T-cell (primary cell): ENCODE results near the gene CYSLTR2. TPM values are rescaled to one million over a fixed set of nuclear protein-coding genes. Genes with fewer than 3 reads are reported as not detected.

Experiments
- ATAC-seq, 4 experiments: fragments of 200-7000 bp in 3 of 4; fragments of 150-1000 bp in 1 of 4; cut with Tn5 transposase; replicated peaks in 1 of 4; 1 replicate in 3 of 4; 2 replicates in 1 of 4; pipeline ENCODE4 v1.10.0; 2021; ENCODE audit warnings: moderate library complexity in 3 of 4, mild to moderate bottlenecking in 2 of 4, moderate number of reproducible peaks in 1 of 4
- CTCF ChIA-PET, 2 donors: fragments of 300-600 bp; sonication (Branson Sonifier 250); formaldehyde crosslinking; loops; one replicate each; lab custom pipeline; 2022; ENCODE audit warnings: antibody characterized with exemption in 2 of 2; lab: Charles Lee
- POLR2A ChIA-PET, 2 donors: fragments of 300-600 bp; sonication (Branson Sonifier 250); formaldehyde crosslinking; loops; one replicate each; lab custom pipeline; 2022; ENCODE audit warnings: antibody characterized with exemption in 2 of 2; lab: Charles Lee
- DNase-seq, 35 experiments: peaks; one replicate each; pipeline versions ENCODE4 v3.0.0 to v3.0.0-alpha.2; 2013 to 2023
- H3K27ac ChIP-seq: one replicate; pipeline ENCODE4 v1.5.1; 2013; ENCODE audit warnings: low read length
- H3K27me3 ChIP-seq, 2 experiments: replicated peaks in 1 of 2; 1 replicate in 1 of 2; 2 replicates in 1 of 2; pipeline versions ENCODE4 v1.6.1 to v1.7.0; 2013; ENCODE audit warnings: low read length in 1 of 2, mixed read lengths in 1 of 2; ENCODE audit not compliant: control insufficient read depth in 2 of 2, insufficient read depth in 2 of 2; ENCODE audit errors: extremely low read depth in 1 of 2
- H3K36me3 ChIP-seq, 2 donors: 1 replicate in 1 of 2; 2 replicates in 1 of 2; pipeline versions ENCODE4 v1.6.1 to v1.7.0; 2013; ENCODE audit warnings: low read length in 1 of 2; ENCODE audit not compliant: control insufficient read depth in 2 of 2, insufficient read depth in 1 of 2; ENCODE audit errors: extremely low read depth in 1 of 2
- H3K4me1 ChIP-seq, 2 experiments: 1 replicate in 1 of 2; 2 replicates in 1 of 2; pipeline versions ENCODE4 v1.6.1 to v1.7.0; 2013; ENCODE audit warnings: low read length in 2 of 2, mixed read lengths in 1 of 2; ENCODE audit not compliant: insufficient read depth in 2 of 2, control insufficient read depth in 1 of 2; ENCODE audit errors: extremely low read depth in 1 of 2
- H3K4me3 ChIP-seq, 2 donors: 1 replicate in 1 of 2; 2 replicates in 1 of 2; pipeline versions ENCODE4 v1.5.1 to v1.7.0; 2013; ENCODE audit warnings: mild to moderate bottlenecking in 2 of 2, low read length in 1 of 2, moderate library complexity in 1 of 2; ENCODE audit not compliant: control insufficient read depth in 1 of 2; ENCODE audit errors: extremely low read depth in 1 of 2
- H3K9me3 ChIP-seq: 2 replicates; pipeline ENCODE4 v1.7.0; 2013
- H3K27ac Mint-ChIP-seq, 2 donors: one replicate each; pipeline ENCODE4 v1.8.0; 2020 to 2021; ENCODE audit warnings: mild to moderate bottlenecking in 2 of 2, mixed read lengths in 2 of 2
- H3K27me3 Mint-ChIP-seq, 2 donors: one replicate each; pipeline ENCODE4 v1.8.0; 2021 to 2022; ENCODE audit warnings: mixed read lengths in 2 of 2
- H3K36me3 Mint-ChIP-seq: one replicate; pipeline ENCODE4 v1.8.0; 2021; ENCODE audit warnings: mixed read lengths
- H3K4me1 Mint-ChIP-seq, 3 donors: one replicate each; pipeline ENCODE4 v1.8.0; 2020 to 2022; ENCODE audit warnings: mixed read lengths in 3 of 3, mild to moderate bottlenecking in 1 of 3
- H3K4me3 Mint-ChIP-seq, 3 donors: one replicate each; pipeline ENCODE4 v1.8.0; 2020 to 2022; ENCODE audit warnings: mild to moderate bottlenecking in 3 of 3, mixed read lengths in 3 of 3, moderate library complexity in 3 of 3
- H3K9me3 Mint-ChIP-seq, 3 donors: one replicate each; pipeline ENCODE4 v1.8.0; 2020 to 2022; ENCODE audit warnings: mixed read lengths in 3 of 3
- WGBS: methylation state at CpG from one replicate; pipeline ENCODE4 v1.1.5; 2013; ENCODE audit warnings: missing lambda C conversion rate; ENCODE audit not compliant: insufficient coverage; 5-methylcytosine and 5-hydroxymethylcytosine counted together
- total RNA-seq, 35 experiments: library from RNA in 6 of 35; stranded (reverse) in 6 of 35; fragments of 120-200 nt in 1 of 35; gene quantifications; one replicate each; pipeline versions ENCODE4 v1.2.1 to v1.2.4 and lab custom pipeline; 2013 to 2026

The CYSLTR2 gene
- total RNA-seq (1 to 10 TPM; 1.7 to 6.2 (median 2.9) TPM), total RNA-seq (lab: John Stamatoyannopoulos, UW) (2.0 to 19.6 (median 8.0) reads per million in 29 experiments)
- total RNA-seq (2013), result 6.0 TPM

- Mint-ChIP-seq H3K9me3 (no peaks in the 10 kb centered on the region), H3K27me3 (no peaks in the 10 kb centered on the region), H3K4me1 (peaks cover 47 to 60% (median 57%) of the 10 kb centered on the region in 3 donors), H3K27ac (peak within 1 kb of the TSS; percentile 94 to 97), H3K4me3 (peak within 1 kb of the TSS; percentile 74 to 85 (median 83)), H3K36me3 (no peaks in the 10 kb centered on the region)
- no CpG with 5 or more reads among the region's 1 CpG for WGBS
- DNase-seq, result peak in 25 of 35 experiments; percentile 4 to 87 (median 22)
- H3K27ac ChIP-seq, result peak within 1 kb of the TSS; percentile 94
- no peaks in the 10 kb centered on the region for H3K27me3 ChIP-seq
- H3K36me3 ChIP-seq, result no peaks in the 10 kb centered on the region
- ChIA-PET CTCF (interaction anchor here (0.5 to 0.7 kb wide), 3 partner anchors 52 to 226 kb away, joined by 3 to 4 read pairs (median 4); no protein-coding TSS in a partner anchor), POLR2A (interaction anchor here (0.6 to 1.1 kb wide), 4 partner anchors 16 to 330 kb away, joined by 3 to 9 read pairs (median 3); no protein-coding TSS in a partner anchor)
- peak; percentile 91 to 94 (median 92) for ATAC-seq
- peaks cover 13 to 23% of the 10 kb centered on the region in 2 experiments for H3K4me1 ChIP-seq
- H3K9me3 ChIP-seq, result no peaks in the 10 kb centered on the region
- peak within 1 kb of the TSS; percentile 46 to 51 for H3K4me3 ChIP-seq
These were observed at the start of gene CYSLTR2 for GRCh38 chr13:48653472-48653939. TSS of gene CYSLTR2 (plus strand) at chr13:48653929. CDS start at chr13:48706818, 52,889 bp downstream.

- no peaks in the 10 kb centered on the region for H3K4me1 Mint-ChIP-seq
- H3K9me3 Mint-ChIP-seq, result peaks cover 6 to 16% (median 10%) of the 10 kb centered on the region in 3 donors
- Histone ChIP-seq H3K27me3 (peaks cover 0 to 3% of the 10 kb centered on the region in 2 experiments), H3K4me1 (no peaks in the 10 kb centered on the region), H3K4me3 (no peak overlapping the region), H3K36me3 (no peaks in the 10 kb centered on the region), H3K27ac (no peak overlapping the region), H3K9me3 (no peaks in the 10 kb centered on the region)
- CTCF ChIA-PET, result no interaction called here
- DNase-seq (no peak), ATAC-seq (no peak)
- peaks cover 3% of the 10 kb centered on the region for H3K36me3 Mint-ChIP-seq
- WGBS, result no CpG with 5 or more reads among the region's 2 CpGs
- POLR2A ChIA-PET, result no interaction called here
- H3K27me3 Mint-ChIP-seq, result peaks cover 3 to 8% of the 10 kb centered on the region in 2 donors
- no peak overlapping the region for H3K27ac Mint-ChIP-seq
- no peak overlapping the region for H3K4me3 Mint-ChIP-seq
These were observed 38.7 kb upstream of the CYSLTR2 start for GRCh38 chr13:48615049-48615448.

GRCh38 chr13:48618937-48619336 lies 34.8 kb upstream of the CYSLTR2 start:
- Mint-ChIP-seq H3K36me3 (no peaks in the 10 kb centered on the region), H3K27ac (no peak overlapping the region), H3K9me3 (peaks cover 13 to 28% (median 21%) of the 10 kb centered on the region in 3 donors), H3K27me3 (peaks cover 3 to 8% of the 10 kb centered on the region in 2 donors), H3K4me3 (no peak overlapping the region), H3K4me1 (no peaks in the 10 kb centered on the region)
- Histone ChIP-seq H3K4me3 (no peak overlapping the region), H3K9me3 (no peaks in the 10 kb centered on the region), H3K36me3 (no peaks in the 10 kb centered on the region), H3K4me1 (no peaks in the 10 kb centered on the region), H3K27ac (no peak overlapping the region), H3K27me3 (no peaks in the 10 kb centered on the region)
- ATAC-seq (no peak), DNase-seq (no peak)
- POLR2A ChIA-PET, result interaction anchor here in 1 of 2 donors (0.6 kb wide), 1 partner anchor 402 kb away, joined by 7 read pairs; no protein-coding TSS in a partner anchor
- 94% methylated on average over 2 of the region's 3 CpGs for WGBS
- CTCF ChIA-PET, result no interaction called here

- Histone ChIP-seq H3K27me3 (no peaks in the 10 kb centered on the region), H3K4me3 (no peak overlapping the region), H3K4me1 (no peaks in the 10 kb centered on the region), H3K9me3 (no peaks in the 10 kb centered on the region), H3K36me3 (no peaks in the 10 kb centered on the region), H3K27ac (no peak overlapping the region)
- CTCF ChIA-PET, result no interaction called here
- ATAC-seq, result no peak
- POLR2A ChIA-PET, result no interaction called here
- no peak overlapping the region for H3K4me3 Mint-ChIP-seq
- no peaks in the 10 kb centered on the region for H3K36me3 Mint-ChIP-seq
- H3K9me3 Mint-ChIP-seq, result peaks cover 13 to 25% (median 21%) of the 10 kb centered on the region in 3 donors
- no peak for DNase-seq
- H3K27ac Mint-ChIP-seq, result no peak overlapping the region
- no peaks in the 10 kb centered on the region for H3K4me1 Mint-ChIP-seq
- H3K27me3 Mint-ChIP-seq, result peaks cover 0 to 8% of the 10 kb centered on the region in 2 donors
- WGBS, result 100% methylated on average over 1 of the region's 3 CpGs
These were observed 32.7 kb upstream of the CYSLTR2 start for GRCh38 chr13:48621056-48621455.

GRCh38 chr13:48624016-48624415 lies 29.7 kb upstream of the CYSLTR2 start:
- no peak overlapping the region for H3K4me3 ChIP-seq
- H3K27me3 ChIP-seq, result no peaks in the 10 kb centered on the region
- no peaks in the 10 kb centered on the region for H3K36me3 ChIP-seq
- DNase-seq (no peak), ATAC-seq (no peak)
- Mint-ChIP-seq H3K36me3 (no peaks in the 10 kb centered on the region), H3K9me3 (peaks cover 7 to 15% (median 13%) of the 10 kb centered on the region in 3 donors), H3K27me3 (no peaks in the 10 kb centered on the region), H3K4me3 (no peak overlapping the region), H3K4me1 (no peaks in the 10 kb centered on the region), H3K27ac (no peak overlapping the region)
- no peaks in the 10 kb centered on the region for H3K4me1 ChIP-seq
- POLR2A ChIA-PET, result no interaction called here
- no peaks in the 10 kb centered on the region for H3K9me3 ChIP-seq
- WGBS, result 90% methylated on average over 2 of the region's 4 CpGs
- H3K27ac ChIP-seq, result no peak overlapping the region
- CTCF ChIA-PET, result no interaction called here

GRCh38 chr13:48624858-48625257 lies 28.9 kb upstream of the CYSLTR2 start:
- POLR2A ChIA-PET, result no interaction called here
- H3K27me3 Mint-ChIP-seq, result no peaks in the 10 kb centered on the region
- H3K27ac ChIP-seq, result no peak overlapping the region

More at GRCh38 chr13:48624858-48625257, 28.9 kb upstream of the CYSLTR2 start:
- Mint-ChIP-seq H3K36me3 (no peaks in the 10 kb centered on the region), H3K4me3 (no peak overlapping the region), H3K9me3 (peaks cover 7 to 15% (median 13%) of the 10 kb centered on the region in 3 donors), H3K27ac (no peak overlapping the region), H3K4me1 (no peaks in the 10 kb centered on the region)
- CTCF ChIA-PET, result interaction anchor here in 1 of 2 donors (0.7 kb wide), 1 partner anchor 144 kb away, joined by 3 read pairs; no protein-coding TSS in a partner anchor
- 100% methylated on average over 1 of the region's 4 CpGs for WGBS
- H3K36me3 ChIP-seq, result no peaks in the 10 kb centered on the region
- H3K4me3 ChIP-seq, result no peak overlapping the region
- H3K27me3 ChIP-seq, result no peaks in the 10 kb centered on the region
- no peak for DNase-seq
- no peaks in the 10 kb centered on the region for H3K4me1 ChIP-seq
- ATAC-seq, result no peak
- no peaks in the 10 kb centered on the region for H3K9me3 ChIP-seq
